ENCODE data around the gene SMIM22. TPM values are rescaled to one million over a fixed set of nuclear protein-coding genes. Genes with fewer than 3 reads are reported as not detected.

SMIM22 gene
- total RNA-seq, 4 donors from 2014 or later, result 10.1 to 20.9 (median 18.7) TPM; not detected in 1

DNA sequence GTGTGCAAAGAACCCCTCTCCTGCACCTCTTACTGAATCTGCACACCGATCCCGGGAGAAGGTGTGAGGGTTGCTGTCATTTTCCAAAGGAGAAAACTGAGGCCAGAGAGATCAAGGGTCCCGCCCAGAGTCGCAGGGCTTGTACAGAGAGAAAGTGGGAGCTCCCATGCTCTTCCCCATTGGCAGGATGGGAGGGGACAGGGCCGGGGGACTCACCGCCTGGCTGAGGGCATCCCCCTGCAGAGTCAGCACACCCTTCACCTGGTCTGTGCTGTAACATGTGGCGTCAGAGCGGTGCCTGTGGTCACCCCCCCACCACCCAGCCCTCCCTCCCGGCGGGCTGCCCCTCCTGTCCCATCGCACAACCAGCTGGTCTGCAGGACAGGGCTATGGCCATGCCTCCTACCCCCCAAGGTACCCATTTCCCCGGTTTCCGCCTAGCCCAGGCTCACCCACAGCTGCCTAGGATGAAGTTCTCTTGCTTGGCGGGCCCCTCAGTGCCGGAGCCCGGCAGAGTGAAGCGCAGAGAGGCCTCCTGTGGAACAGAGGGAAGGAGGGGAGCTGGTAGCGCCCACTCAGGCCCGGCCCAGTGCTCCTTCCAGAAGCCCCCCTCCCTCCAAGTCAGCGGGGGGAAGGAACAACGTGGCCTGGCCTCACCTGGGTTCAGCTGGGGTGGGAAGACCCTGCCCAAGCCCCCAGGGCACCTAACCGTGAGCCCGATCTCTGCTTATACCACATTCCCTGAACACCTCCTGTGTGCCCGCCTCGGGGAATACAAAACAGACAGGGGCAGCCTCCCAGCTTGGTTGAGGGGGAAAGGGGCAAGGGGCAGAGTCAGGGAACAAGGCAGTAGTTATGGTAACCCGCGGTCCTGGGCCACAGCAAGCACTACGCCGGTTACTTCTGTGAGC is 6.1 kb downstream of the SMIM22 start:
- Histone ChIP-seq H3K4me1 (peaks cover 29% of the 10 kb centered on the region), H3K27me3 (no peaks in the 10 kb centered on the region), H3K9me3 (no peaks in the 10 kb centered on the region), H3K4me3 (peak overlapping the region; percentile 93), H3K27ac (peak overlapping the region; percentile 82), H3K36me3 (peaks cover 45% of the 10 kb centered on the region)
- no peak for DNase-seq (ENCODE audit: low spot score in 2 of 2)
- TF ChIP-seq POLR2A (IDR thresholded peaks at IDR 0.05) (no peak), EP300 (IDR thresholded peaks at IDR 0.05) (no peak), POLR2AphosphoS5 (IDR thresholded peaks at IDR 0.05) (no peak)
- TF ChIP-seq, protein P1, sequence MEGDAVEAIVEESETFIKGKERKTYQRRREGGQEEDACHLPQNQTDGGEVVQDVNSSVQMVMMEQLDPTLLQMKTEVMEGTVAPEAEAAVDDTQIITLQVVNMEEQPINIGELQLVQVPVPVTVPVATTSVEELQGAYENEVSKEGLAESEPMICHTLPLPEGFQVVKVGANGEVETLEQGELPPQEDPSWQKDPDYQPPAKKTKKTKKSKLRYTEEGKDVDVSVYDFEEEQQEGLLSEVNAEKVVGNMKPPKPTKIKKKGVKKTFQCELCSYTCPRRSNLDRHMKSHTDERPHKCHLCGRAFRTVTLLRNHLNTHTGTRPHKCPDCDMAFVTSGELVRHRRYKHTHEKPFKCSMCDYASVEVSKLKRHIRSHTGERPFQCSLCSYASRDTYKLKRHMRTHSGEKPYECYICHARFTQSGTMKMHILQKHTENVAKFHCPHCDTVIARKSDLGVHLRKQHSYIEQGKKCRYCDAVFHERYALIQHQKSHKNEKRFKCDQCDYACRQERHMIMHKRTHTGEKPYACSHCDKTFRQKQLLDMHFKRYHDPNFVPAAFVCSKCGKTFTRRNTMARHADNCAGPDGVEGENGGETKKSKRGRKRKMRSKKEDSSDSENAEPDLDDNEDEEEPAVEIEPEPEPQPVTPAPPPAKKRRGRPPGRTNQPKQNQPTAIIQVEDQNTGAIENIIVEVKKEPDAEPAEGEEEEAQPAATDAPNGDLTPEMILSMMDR (IDR thresholded peaks at IDR 0.05), result no peak
- WGBS, result 45% methylated on average over 15 of the region's 29 CpGs

DNA sequence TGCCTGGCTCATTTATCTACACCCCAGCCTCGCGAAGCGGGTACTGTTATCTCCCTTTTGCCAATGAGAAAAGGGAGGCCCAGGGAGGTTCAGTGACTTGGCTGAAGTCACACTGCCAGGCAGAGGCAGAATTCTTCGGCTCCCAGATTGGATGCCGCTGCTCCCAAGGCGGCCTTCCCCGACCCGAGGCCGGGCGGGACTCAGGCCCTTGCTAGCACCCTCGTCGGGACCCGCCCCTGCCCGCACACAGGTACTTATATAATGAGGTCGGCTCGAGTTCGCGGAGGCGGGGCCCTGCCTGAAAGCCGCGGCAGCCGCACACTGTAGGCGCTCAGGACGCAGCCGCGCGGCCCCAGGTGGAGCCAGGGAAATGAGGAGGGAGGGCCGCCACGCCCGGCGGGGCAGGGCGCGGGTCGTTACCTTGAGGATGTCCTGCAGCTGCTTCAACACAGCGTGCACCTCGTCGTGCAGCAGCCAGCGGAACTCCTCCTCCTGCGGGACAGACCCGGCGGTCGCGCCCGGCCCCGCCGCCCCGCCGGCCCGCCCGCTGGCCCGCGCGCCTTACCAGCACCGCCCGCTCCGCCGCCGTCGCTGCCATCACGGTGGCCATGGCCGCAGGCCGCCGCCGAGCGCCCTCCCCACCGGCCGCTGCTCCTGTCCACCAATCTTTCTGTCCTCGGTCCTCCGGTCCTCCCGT is 6.9 kb downstream of the SMIM22 start, which contains the start of gene ROGDI:
ROGDI (minus strand) TSS at position 672 of the 697 bp plus-strand sequence; CDS start at position 610, 62 bp downstream.
- peaks cover 49% of the 10 kb centered on the region for H3K36me3 ChIP-seq
- peak within 1 kb of the TSS; percentile 82 for H3K27ac ChIP-seq
- no peak for TF ChIP-seq POLR2AphosphoS5 (IDR thresholded peaks at IDR 0.05)
- TF ChIP-seq, protein P1 (IDR thresholded peaks at IDR 0.05), result no peak
- TF ChIP-seq POLR2A (IDR thresholded peaks at IDR 0.05), result no peak
- TF ChIP-seq EP300 (IDR thresholded peaks at IDR 0.05), result no peak
- no peaks in the 10 kb centered on the region for H3K9me3 ChIP-seq
- no peaks in the 10 kb centered on the region for H3K27me3 ChIP-seq
- peaks cover 29% of the 10 kb centered on the region for H3K4me1 ChIP-seq
- H3K4me3 ChIP-seq, result peak within 1 kb of the TSS; percentile 93
- DNase-seq (ENCODE audit: low spot score in 2 of 2), result peak in 1 of 2 donors; percentile 89
- 0% methylated on average over 32 of the region's 70 CpGs for WGBS

DNA sequence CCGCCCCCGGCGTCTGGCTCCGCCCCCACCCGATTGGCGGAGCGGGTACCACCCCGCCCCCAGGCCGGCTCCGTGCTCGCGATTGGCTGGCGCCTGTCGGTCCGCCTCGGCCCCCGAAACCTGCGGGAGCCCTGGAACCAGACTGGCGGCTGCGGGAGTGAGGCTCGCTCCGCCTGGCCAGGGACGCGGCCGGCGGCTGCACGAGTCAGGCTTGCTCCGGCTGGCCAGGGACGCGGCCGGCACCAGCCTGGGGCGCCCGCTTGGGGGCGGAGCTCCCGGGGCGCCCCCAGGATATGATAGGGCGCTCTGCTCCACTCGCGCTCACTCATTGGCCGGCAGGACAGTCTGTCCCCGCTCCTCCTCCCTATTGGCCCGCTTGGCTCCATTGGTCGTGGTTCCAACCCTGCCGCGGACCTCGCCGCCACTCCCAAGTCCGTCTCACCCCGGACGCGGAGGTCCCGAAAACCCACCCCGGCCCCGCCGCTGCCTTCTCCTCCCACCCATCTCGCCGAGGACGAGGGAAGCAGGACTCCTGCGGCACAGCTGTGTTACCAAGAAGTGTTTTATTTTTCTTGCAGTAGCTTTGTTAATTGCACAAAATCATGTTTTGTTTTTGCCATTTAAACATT is 7.6 kb downstream of the SMIM22 start:
- no peak for TF ChIP-seq EP300 (IDR thresholded peaks at IDR 0.05)
- TF ChIP-seq, protein P1 (IDR thresholded peaks at IDR 0.05), result peak in 1 of 2 donors; percentile 26
- no peak for TF ChIP-seq POLR2A (IDR thresholded peaks at IDR 0.05)
- no peak for TF ChIP-seq POLR2AphosphoS5 (IDR thresholded peaks at IDR 0.05)
- peak; percentile 93 to 97 for DNase-seq (ENCODE audit: low spot score in 2 of 2)
- 1% methylated on average over 35 of the region's 59 CpGs for WGBS
- H3K4me3 ChIP-seq, result peak overlapping the region; percentile 93
- no peaks in the 10 kb centered on the region for H3K9me3 ChIP-seq
- H3K4me1 ChIP-seq, result peaks cover 29% of the 10 kb centered on the region
- H3K27me3 ChIP-seq, result no peaks in the 10 kb centered on the region
- peaks cover 49% of the 10 kb centered on the region for H3K36me3 ChIP-seq
- peak overlapping the region; percentile 82 for H3K27ac ChIP-seq

DNA sequence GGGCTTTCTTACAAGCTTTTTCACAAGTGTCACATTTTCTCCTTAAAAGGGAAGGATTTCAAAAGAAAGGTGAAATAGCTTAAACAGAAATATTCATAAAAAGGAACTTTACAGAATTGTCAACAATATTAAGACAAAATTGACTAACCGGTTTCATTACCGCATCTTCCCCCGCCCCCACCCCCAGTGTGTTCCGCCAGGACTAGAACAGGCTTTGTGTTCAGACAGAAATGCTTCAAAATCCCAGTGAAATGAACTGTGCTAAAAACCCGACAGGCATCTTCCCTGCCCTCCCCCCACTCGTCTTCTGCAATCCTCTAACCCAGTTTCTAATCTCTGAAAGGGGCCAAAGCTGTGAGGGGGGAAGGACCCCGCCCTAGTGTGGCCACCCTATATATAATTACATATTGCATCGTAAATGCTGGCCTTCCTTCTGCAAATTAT is 8.3 kb downstream of the SMIM22 start:
- H3K9me3 ChIP-seq, result no peaks in the 10 kb centered on the region
- H3K4me1 ChIP-seq, result peaks cover 29% of the 10 kb centered on the region
- WGBS, result 50% methylated on average over 8 of the region's 8 CpGs
- H3K36me3 ChIP-seq, result peaks cover 49% of the 10 kb centered on the region
- H3K27ac ChIP-seq, result no peak overlapping the region
- TF ChIP-seq POLR2A (IDR thresholded peaks at IDR 0.05), result no peak
- TF ChIP-seq POLR2AphosphoS5 (IDR thresholded peaks at IDR 0.05), result no peak
- no peak for TF ChIP-seq EP300 (IDR thresholded peaks at IDR 0.05)
- TF ChIP-seq, protein P1 (IDR thresholded peaks at IDR 0.05), result no peak
- no peaks in the 10 kb centered on the region for H3K27me3 ChIP-seq
- no peak for DNase-seq (ENCODE audit: low spot score in 2 of 2)
- H3K4me3 ChIP-seq, result peak overlapping the region; percentile 93
